Hepatocyte (in vitro differentiated cells): ENCODE results near the gene THSD4. TPM values are rescaled to one million over a fixed set of nuclear protein-coding genes. Genes with fewer than 3 reads are reported as not detected.

Experiments
- DNase-seq: peaks from one replicate; pipeline ENCODE4 v3.0.0-alpha.2; 2016; ENCODE audit warnings: low spot score
- H2AFZ ChIP-seq: fragments of 200-600 bp; sonication (generic); 2 replicates; pipeline ENCODE4 v1.6.0; 2016; ENCODE audit warnings: antibody characterized with exemption, mild to moderate bottlenecking
- H3K27ac ChIP-seq: fragments of 200-600 bp; sonication (generic); 2 replicates; pipeline ENCODE4 v1.5.1; 2016; ENCODE audit warnings: mild to moderate bottlenecking
- H3K27me3 ChIP-seq: fragments of 200-600 bp; sonication (generic); 2 replicates; pipeline ENCODE4 v1.6.1; 2016
- H3K36me3 ChIP-seq: fragments of 200-600 bp; sonication (generic); replicated peaks from 2 replicates; pipeline ENCODE4 v1.5.1; 2016; ENCODE audit warnings: low read depth; ENCODE audit not compliant: insufficient read depth
- H3K4me1 ChIP-seq: fragments of 200-600 bp; sonication (generic); 2 replicates; pipeline ENCODE4 v1.5.1; 2016; ENCODE audit warnings: mild to moderate bottlenecking, moderate library complexity; ENCODE audit not compliant: insufficient read depth
- H3K4me2 ChIP-seq: fragments of 200-600 bp; sonication (generic); 2 replicates; pipeline ENCODE4 v1.6.0; 2016
- H3K4me3 ChIP-seq: fragments of 200-600 bp; sonication (generic); 2 replicates; pipeline ENCODE4 v1.5.1; 2016; ENCODE audit warnings: mild to moderate bottlenecking
- H3K79me2 ChIP-seq: fragments of 200-600 bp; sonication (generic); 2 replicates; pipeline ENCODE4 v1.6.0; 2017; ENCODE audit warnings: mild to moderate bottlenecking
- H3K9me2 ChIP-seq: fragments of 200-600 bp; sonication (generic); replicated peaks from 2 replicates; pipeline ENCODE4 v1.6.0; 2017; ENCODE audit warnings: mild to moderate bottlenecking; ENCODE audit not compliant: insufficient read depth
- H3K9me3 ChIP-seq: fragments of 200-600 bp; sonication (generic); 2 replicates; pipeline ENCODE4 v1.5.1; 2016; ENCODE audit warnings: low read depth, mild to moderate bottlenecking
- H4K20me1 ChIP-seq: fragments of 200-600 bp; sonication (generic); 2 replicates; pipeline ENCODE4 v1.6.0; 2016; ENCODE audit warnings: mild to moderate bottlenecking; ENCODE audit not compliant: insufficient read depth, poor library complexity, severe bottlenecking
- EZH2 ChIP-seq: fragments of 200-600 bp; sonication (generic); IDR thresholded peaks from 2 replicates; pipeline ENCODE4 v1.6.1; 2016; ENCODE audit warnings: antibody characterized with exemption, mild to moderate bottlenecking, borderline replicate concordance
- EZH2phosphoT487 ChIP-seq: fragments of 200-600 bp; sonication (generic); IDR thresholded peaks from one replicate; pipeline ENCODE4 v1.6.1; 2018; ENCODE audit warnings: antibody characterized with exemption, mild to moderate bottlenecking, low read depth, moderate library complexity; ENCODE audit not compliant: unreplicated experiment, severe bottlenecking
- WGBS: methylation state at CpG from one replicate; pipeline ENCODE4 v1.1.6; 2016; ENCODE audit warnings: low lambda C conversion rate; ENCODE audit errors: missing lambda C conversion rate; 5-methylcytosine and 5-hydroxymethylcytosine counted together
- polyA plus RNA-seq: library from polyadenylated mRNA; unstranded; fragments of >200 nt; fragmentation: Nextera tagmentation; extraction: Ambion mirVana; gene quantifications from 2 replicates; pipeline ENCODE4 v1.2.1, GENCODE V29; 2016
- total RNA-seq: library from RNA; depleted of rRNA; stranded (reverse); fragments of >200 nt; gene quantifications from 2 replicates; pipeline ENCODE4 v1.2.3, GENCODE V29; 2014
- TF ChIP-seq, protein P1 (sequence below): fragments of 200-600 bp; sonication (generic); IDR thresholded peaks from 2 replicates; pipeline ENCODE4 v1.5.1; 2016; ENCODE audit warnings: antibody characterized with exemption, mild to moderate bottlenecking; ENCODE audit not compliant: poor library complexity

Gene THSD4
- total and polyA plus RNA-seq, 2 experiments from 2014 or later, result 4.3 to 7.0 TPM

DNA sequence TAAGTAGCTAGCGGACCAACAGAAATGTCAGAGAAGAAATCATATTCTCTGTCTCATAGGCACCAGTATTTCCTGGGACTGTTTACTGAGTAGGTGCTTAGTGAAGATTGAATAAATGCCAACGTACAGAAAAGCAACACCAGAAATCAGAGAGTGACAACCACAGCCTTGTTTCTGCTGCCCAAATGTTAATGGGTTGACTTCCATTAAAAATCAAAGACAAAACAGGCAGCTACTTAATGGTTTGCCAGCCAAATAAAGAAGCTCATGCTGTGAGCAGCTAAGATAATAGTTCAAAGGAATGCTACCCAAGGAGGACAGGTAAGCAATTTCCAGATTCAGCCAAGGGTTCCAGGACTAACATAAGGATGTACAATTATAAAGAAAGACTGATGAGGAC, 270.7 kb downstream of the THSD4 start:
- Histone ChIP-seq H3K36me3 (no peaks in the 10 kb centered on the region), H3K27me3 (peaks cover 12% of the 10 kb centered on the region), H3K9me2 (no peaks in the 10 kb centered on the region), H3K4me3 (no peak overlapping the region), H3K79me2 (no peaks in the 10 kb centered on the region), H3K4me1 (peaks cover 10% of the 10 kb centered on the region), H3K9me3 (no peaks in the 10 kb centered on the region), H4K20me1 (no peaks in the 10 kb centered on the region), H3K4me2 (no peak overlapping the region), H3K27ac (no peak overlapping the region), H2AFZ (no peak overlapping the region)
- no peak for DNase-seq
- WGBS, result 60% methylated on average over 2 of the region's 2 CpGs
- no peak for TF ChIP-seq EZH2phosphoT487
- TF ChIP-seq EZH2, result no peak
- TF ChIP-seq, protein P1, sequence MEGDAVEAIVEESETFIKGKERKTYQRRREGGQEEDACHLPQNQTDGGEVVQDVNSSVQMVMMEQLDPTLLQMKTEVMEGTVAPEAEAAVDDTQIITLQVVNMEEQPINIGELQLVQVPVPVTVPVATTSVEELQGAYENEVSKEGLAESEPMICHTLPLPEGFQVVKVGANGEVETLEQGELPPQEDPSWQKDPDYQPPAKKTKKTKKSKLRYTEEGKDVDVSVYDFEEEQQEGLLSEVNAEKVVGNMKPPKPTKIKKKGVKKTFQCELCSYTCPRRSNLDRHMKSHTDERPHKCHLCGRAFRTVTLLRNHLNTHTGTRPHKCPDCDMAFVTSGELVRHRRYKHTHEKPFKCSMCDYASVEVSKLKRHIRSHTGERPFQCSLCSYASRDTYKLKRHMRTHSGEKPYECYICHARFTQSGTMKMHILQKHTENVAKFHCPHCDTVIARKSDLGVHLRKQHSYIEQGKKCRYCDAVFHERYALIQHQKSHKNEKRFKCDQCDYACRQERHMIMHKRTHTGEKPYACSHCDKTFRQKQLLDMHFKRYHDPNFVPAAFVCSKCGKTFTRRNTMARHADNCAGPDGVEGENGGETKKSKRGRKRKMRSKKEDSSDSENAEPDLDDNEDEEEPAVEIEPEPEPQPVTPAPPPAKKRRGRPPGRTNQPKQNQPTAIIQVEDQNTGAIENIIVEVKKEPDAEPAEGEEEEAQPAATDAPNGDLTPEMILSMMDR, result no peak

DNA sequence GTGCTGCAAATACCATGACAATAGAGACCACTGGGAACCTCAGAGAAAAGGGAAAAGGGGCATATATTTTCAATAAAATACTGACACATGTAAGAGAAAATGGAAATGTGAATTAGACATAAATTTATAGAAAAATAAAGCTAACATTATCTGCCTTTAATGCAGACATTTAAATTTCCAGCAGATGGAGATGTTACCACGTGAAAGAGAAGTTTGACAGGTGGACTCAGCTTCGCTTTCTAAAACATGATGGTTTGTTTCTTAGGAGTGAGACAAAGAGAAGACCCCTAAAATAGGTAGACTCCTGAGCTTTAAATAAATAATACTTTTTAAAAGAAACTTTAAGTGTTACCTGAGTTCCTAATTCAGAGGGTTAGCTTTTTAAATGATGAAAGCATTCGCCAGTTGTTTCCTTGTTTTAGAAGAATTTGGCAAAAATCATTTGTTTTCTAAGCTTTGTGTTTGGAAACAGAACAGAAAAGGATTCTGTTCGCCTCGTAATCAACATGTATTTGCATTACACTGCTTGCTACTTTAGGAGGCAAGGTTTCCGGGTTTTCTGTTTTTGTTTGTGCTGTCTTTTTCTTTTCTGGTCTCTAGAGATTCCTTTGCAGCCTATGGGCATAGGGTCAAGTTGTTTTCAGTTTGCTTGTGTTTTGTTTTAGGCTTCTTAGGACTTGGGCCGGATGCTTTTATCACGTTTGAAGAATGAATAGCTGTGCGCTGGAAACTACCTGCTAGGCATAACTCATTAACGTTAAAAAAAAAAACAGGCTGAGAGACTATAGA, 271.4 kb downstream of the THSD4 start:
- 17% methylated on average over 10 of the region's 10 CpGs for WGBS
- DNase-seq, result peak; percentile 37
- no peak for TF ChIP-seq EZH2
- TF ChIP-seq, protein P1, result peak; percentile 65
- no peak for TF ChIP-seq EZH2phosphoT487
- Histone ChIP-seq H3K36me3 (no peaks in the 10 kb centered on the region), H3K4me3 (no peak overlapping the region), H3K9me2 (no peaks in the 10 kb centered on the region), H2AFZ (no peak overlapping the region), H3K27me3 (peaks cover 12% of the 10 kb centered on the region), H4K20me1 (no peaks in the 10 kb centered on the region), H3K79me2 (no peaks in the 10 kb centered on the region), H3K27ac (no peak overlapping the region), H3K4me1 (peaks cover 10% of the 10 kb centered on the region), H3K9me3 (no peaks in the 10 kb centered on the region), H3K4me2 (peak overlapping the region; percentile 49)

DNA sequence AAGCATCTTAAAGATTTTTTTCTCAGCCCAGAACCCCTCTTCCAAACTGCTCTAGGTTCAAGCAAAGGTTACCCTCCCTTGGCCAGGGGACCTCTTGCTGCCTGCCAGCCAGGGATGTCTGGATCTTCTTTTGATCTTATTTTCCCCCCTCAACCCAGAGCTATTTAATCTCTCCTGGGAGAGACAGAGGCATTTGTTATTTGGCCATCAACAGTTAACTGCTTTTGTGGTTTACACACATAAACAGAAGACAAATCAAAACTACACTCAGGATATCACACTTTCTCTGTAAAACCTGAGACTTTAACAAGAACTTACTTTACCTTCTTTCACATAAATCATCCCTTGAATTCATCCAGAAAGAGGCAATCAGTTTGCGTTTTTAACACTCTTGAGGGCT, 272.5 kb downstream of the THSD4 start:
- H3K27me3 ChIP-seq, result peaks cover 12% of the 10 kb centered on the region
- WGBS, result 57% methylated on average over 1 of the region's 1 CpG
- H3K27ac ChIP-seq, result no peak overlapping the region
- H3K4me1 ChIP-seq, result peaks cover 10% of the 10 kb centered on the region
- H3K36me3 ChIP-seq, result no peaks in the 10 kb centered on the region
- H4K20me1 ChIP-seq, result no peaks in the 10 kb centered on the region
- no peak overlapping the region for H3K4me2 ChIP-seq
- no peak overlapping the region for H2AFZ ChIP-seq
- TF ChIP-seq, protein P1, result no peak
- TF ChIP-seq EZH2phosphoT487, result no peak
- TF ChIP-seq EZH2, result no peak
- H3K9me3 ChIP-seq, result no peaks in the 10 kb centered on the region
- no peaks in the 10 kb centered on the region for H3K9me2 ChIP-seq
- no peak for DNase-seq
- H3K4me3 ChIP-seq, result no peak overlapping the region
- no peaks in the 10 kb centered on the region for H3K79me2 ChIP-seq
